Stomach (tissue), 9 donors: ENCODE data around the gene SERPINF2. TPM values are rescaled to one million over a fixed set of nuclear protein-coding genes. Genes with fewer than 3 reads are reported as not detected.
"Not testable (repeated sequence)": the region's sequence is repeated elsewhere in the genome, so short reads cannot be mapped to it uniquely, and the experiment has no call there.

Source experiments
- DNase-seq, 2 donors: peaks; one replicate each; pipeline versions ENCODE4 v3.0.0 to v3.0.0-alpha.2; 2013 to 2019
- H3K27ac ChIP-seq, 5 donors: fragments of 200-600 bp in 4 of 5; sonication (generic) in 4 of 5; one replicate each; pipeline ENCODE4 v1.5.1; 2013 to 2019; ENCODE audit warnings: mild to moderate bottlenecking in 1 of 5, moderate library complexity in 1 of 5
- H3K27me3 ChIP-seq, 3 donors: fragments of 200-600 bp; sonication (generic); one replicate each; pipeline ENCODE4 v1.5.1; 2017 to 2019; ENCODE audit warnings: mixed run types in 1 of 3
- H3K36me3 ChIP-seq, 4 donors: fragments of 200-600 bp; sonication (generic); 1 replicate in 3 of 4; 2 replicates in 1 of 4; pipeline ENCODE4 v1.5.1; 2016 to 2019
- H3K4me1 ChIP-seq, 4 donors: fragments of 200-600 bp; sonication (generic); one replicate each; pipeline ENCODE4 v1.5.1; 2016 to 2019
- H3K4me3 ChIP-seq, 4 donors: fragments of 200-600 bp; sonication (generic) in 3 of 4; one replicate each; pipeline ENCODE4 v1.5.1; 2016 to 2019; ENCODE audit warnings: mild to moderate bottlenecking in 1 of 4
- H3K9me3 ChIP-seq, 4 donors: fragments of 200-600 bp; sonication (generic); one replicate each; pipeline ENCODE4 v1.5.1; 2016 to 2019
- EP300 ChIP-seq: sonication (generic); formaldehyde crosslinking; IDR thresholded peaks from one replicate; pipeline ENCODE4 v1.6.1; 2017; ENCODE audit warnings: antibody characterized with exemption
- POLR2A ChIP-seq, 4 donors: fragments of 450-650 bp; IDR thresholded peaks; one replicate each; pipeline ENCODE4 v1.6.1; 2016; ENCODE audit warnings: antibody characterized with exemption in 4 of 4, control low read depth in 2 of 4, mild to moderate bottlenecking in 1 of 4, moderate library complexity in 1 of 4
- POLR2AphosphoS5 ChIP-seq, 3 donors: sonication (generic); formaldehyde crosslinking; IDR thresholded peaks; one replicate each; pipeline ENCODE4 v1.6.1; 2016; ENCODE audit warnings: antibody characterized with exemption in 3 of 3
- WGBS, 5 donors: extraction: QIAGEN DNeasy Blood & Tissue Kit in 3 of 5; methylation state at CpG; one replicate each; pipeline versions ENCODE4 v1.1.5 to v1.1.7; 2013 to 2018; 5-methylcytosine and 5-hydroxymethylcytosine counted together
- intact Hi-C: fragments of 100-400 bp; cut with DNase I; formaldehyde crosslinking; loops from one replicate; pipeline ENCODE4 v1.15.1; 2023; ENCODE audit warnings: low total_unique reads
- polyA plus RNA-seq, 3 donors: library from polyadenylated mRNA; stranded (reverse); fragments of 200-250 nt; gene quantifications; one replicate each; pipeline ENCODE4 v1.2.3, GENCODE V29; 2013
- total RNA-seq, 5 donors: library from RNA; depleted of rRNA; stranded (reverse); fragments of >200 nt; gene quantifications; one replicate each; pipeline versions ENCODE4 v1.1.0 to v1.2.3, GENCODE V29; 2014 to 2016
- TF ChIP-seq, protein P1 (sequence below), 7 experiments: fragments of 450-650 bp in 4 of 7; fragments of 200-600 bp in 3 of 7; sonication (generic) in 3 of 7; IDR thresholded peaks; one replicate each; pipeline ENCODE4 v1.5.1; 2016 to 2019; ENCODE audit warnings: antibody characterized with exemption in 7 of 7, control low read depth in 2 of 7, mild to moderate bottlenecking in 1 of 7
- donor health status: healthy with polysubstance abuse.
- donor health status: Bipolar disorder and iron deficiency.
- donor health status: healthy.

The SERPINF2 gene
- total and polyA plus RNA-seq, 8 donors: 0.45 to 5.2 (median 1.3) TPM

DNA sequence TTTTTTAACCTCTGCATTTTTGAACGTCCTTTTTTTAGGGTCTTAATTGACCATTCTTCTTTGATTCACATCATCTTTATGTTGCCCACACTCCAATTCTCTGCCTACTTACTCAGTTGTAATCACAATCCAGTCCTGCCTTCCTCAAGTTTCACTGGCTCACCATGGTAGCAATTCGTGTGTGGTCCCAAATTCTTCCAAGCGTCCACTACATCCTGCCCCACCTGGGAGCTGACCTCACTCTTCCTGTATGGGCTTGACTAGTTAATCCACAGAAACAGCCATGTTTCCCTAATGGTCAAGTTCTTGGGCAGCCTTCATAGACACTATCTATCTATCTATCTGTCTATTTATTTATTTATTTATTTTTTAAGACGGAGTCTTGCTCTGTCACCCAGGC is 39.6 kb upstream of the SERPINF2 start:
- H3K27ac ChIP-seq: no peak overlapping the region
- no peak for TF ChIP-seq EP300
- no peak for TF ChIP-seq POLR2AphosphoS5 (IDR thresholded peaks at IDR 0.05)
- TF ChIP-seq POLR2A (IDR thresholded peaks at IDR 0.05): no peak
- TF ChIP-seq, protein P1, sequence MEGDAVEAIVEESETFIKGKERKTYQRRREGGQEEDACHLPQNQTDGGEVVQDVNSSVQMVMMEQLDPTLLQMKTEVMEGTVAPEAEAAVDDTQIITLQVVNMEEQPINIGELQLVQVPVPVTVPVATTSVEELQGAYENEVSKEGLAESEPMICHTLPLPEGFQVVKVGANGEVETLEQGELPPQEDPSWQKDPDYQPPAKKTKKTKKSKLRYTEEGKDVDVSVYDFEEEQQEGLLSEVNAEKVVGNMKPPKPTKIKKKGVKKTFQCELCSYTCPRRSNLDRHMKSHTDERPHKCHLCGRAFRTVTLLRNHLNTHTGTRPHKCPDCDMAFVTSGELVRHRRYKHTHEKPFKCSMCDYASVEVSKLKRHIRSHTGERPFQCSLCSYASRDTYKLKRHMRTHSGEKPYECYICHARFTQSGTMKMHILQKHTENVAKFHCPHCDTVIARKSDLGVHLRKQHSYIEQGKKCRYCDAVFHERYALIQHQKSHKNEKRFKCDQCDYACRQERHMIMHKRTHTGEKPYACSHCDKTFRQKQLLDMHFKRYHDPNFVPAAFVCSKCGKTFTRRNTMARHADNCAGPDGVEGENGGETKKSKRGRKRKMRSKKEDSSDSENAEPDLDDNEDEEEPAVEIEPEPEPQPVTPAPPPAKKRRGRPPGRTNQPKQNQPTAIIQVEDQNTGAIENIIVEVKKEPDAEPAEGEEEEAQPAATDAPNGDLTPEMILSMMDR (IDR thresholded peaks at IDR 0.05): no peak
- H3K27me3 ChIP-seq: no peaks in the 10 kb centered on the region
- WGBS, 5 donors: 52 to 62% (median 58%) methylated on average over 4 of the region's 4 CpGs
- H3K36me3 ChIP-seq: peaks cover 0 to 9% (median 4%) of the 10 kb centered on the region in 4 donors
- no peaks in the 10 kb centered on the region for H3K4me1 ChIP-seq
- intact Hi-C loops: no loop called here
- no peak overlapping the region for H3K4me3 ChIP-seq
- no peak for DNase-seq
- no peaks in the 10 kb centered on the region for H3K9me3 ChIP-seq

DNA sequence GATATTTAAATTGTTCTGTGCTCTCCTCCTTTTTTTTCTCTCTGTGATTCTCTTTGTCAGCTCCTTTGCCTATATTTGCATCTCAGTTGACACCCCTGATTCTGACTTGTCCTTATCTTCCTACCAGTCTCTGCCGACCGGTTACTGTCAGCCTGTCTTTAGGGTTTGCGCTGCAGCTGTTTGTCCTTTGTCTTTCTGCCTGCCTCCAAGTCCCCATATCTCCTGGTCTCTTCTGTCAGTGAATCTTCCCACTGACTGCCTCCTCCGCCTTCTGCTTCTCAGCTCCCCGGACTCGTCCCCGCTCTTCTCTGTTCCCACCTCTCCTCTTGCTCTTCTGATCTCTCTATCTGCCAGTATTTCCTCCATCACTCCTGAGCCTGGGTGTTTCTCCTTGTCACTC is 37.7 kb upstream of the SERPINF2 start:
- H3K27me3 ChIP-seq: no peaks in the 10 kb centered on the region
- intact Hi-C loops: no loop called here
- no peak overlapping the region for H3K4me3 ChIP-seq
- H3K9me3 ChIP-seq: no peaks in the 10 kb centered on the region
- TF ChIP-seq POLR2AphosphoS5 (IDR thresholded peaks at IDR 0.05) (no peak), EP300 (no peak), POLR2A (IDR thresholded peaks at IDR 0.05) (no peak)
- TF ChIP-seq, protein P1 (IDR thresholded peaks at IDR 0.05): no peak
- H3K4me1 ChIP-seq: peaks cover 5 to 16% (median 8%) of the 10 kb centered on the region in 4 donors
- no peak for DNase-seq
- no peak overlapping the region for H3K27ac ChIP-seq
- WGBS, 5 donors: 77 to 86% (median 79%) methylated on average over 7 of the region's 7 CpGs
- H3K36me3 ChIP-seq: peaks cover 0 to 9% (median 4%) of the 10 kb centered on the region in 4 donors

DNA sequence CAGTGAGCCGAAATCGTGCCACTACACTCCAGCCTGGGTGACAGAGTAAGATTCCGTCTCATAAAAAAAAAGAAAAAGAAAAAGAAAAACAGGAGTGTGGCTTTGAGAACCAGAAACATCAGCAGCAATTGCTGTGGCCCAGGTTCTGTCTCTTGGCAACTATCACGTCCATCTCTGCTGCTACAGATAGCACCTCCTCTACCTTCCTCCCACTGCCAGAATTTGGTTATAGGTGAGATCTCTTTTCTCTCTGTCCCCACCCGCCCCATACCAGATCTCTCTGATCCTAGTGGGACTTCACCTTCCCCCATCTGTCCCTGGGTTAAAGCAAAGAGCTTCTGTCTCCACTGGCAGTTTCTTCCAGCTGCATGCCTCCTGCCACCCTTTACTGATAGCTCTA is 35.6 kb upstream of the SERPINF2 start:
- H3K4me3 ChIP-seq: no peak overlapping the region
- intact Hi-C loops: no loop called here
- no peaks in the 10 kb centered on the region for H3K9me3 ChIP-seq
- TF ChIP-seq, protein P1 (IDR thresholded peaks at IDR 0.05): no peak
- TF ChIP-seq POLR2A (IDR thresholded peaks at IDR 0.05): no peak
- no peak for TF ChIP-seq POLR2AphosphoS5 (IDR thresholded peaks at IDR 0.05)
- TF ChIP-seq EP300: no peak
- DNase-seq: peak in 1 of 2 donors; percentile 21
- H3K36me3 ChIP-seq: peaks cover under 1 to 16% (median 8%) of the 10 kb centered on the region in 4 donors
- H3K27ac ChIP-seq: no peak overlapping the region
- peaks cover 14 to 37% (median 20%) of the 10 kb centered on the region in 4 donors for H3K4me1 ChIP-seq
- 82 to 94% (median 85%) methylated on average over 5 of the region's 5 CpGs for WGBS, 5 donors
- H3K27me3 ChIP-seq: no peaks in the 10 kb centered on the region

DNA sequence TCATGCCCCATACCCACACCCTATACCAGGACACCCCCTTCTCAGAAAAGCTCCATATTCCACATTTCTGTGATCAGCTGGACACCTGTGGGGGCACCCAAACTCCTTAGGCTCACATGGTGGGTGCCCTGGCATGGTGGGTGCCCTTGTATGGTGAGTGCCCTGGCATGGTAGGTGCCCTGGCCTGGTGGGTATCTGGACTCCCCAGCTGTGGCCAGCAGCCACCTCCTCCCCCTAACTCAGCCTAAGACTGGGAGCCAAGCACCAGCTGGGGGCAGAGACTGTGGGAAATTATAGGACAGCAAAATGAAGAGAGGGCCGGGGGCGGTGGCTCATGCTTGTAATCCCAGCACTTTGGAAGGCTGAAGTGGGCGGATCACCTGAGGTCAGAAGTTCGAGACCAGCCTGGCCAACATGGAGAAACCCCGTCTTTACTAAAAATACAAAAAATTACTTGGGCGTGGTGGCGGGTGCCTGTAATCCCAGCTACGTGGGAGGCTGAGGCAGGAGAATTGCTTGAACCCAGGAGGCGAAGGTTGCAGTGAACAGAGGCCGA is 33.8 kb upstream of the SERPINF2 start:
- H3K9me3 ChIP-seq, H3K27me3 ChIP-seq, H3K4me3 ChIP-seq, intact Hi-C loops: not testable (repeated sequence)
- peaks cover 18 to 34% (median 25%) of the 10 kb centered on the region in 4 donors for H3K36me3 ChIP-seq
- WGBS, 5 donors: 85 to 96% (median 94%) methylated on average over 10 of the region's 10 CpGs
- peaks cover 32 to 55% (median 37%) of the 10 kb centered on the region in 4 donors for H3K4me1 ChIP-seq
- peak in 1 of 2 donors; percentile 5 for DNase-seq
- H3K27ac ChIP-seq: peak overlapping the region in 1 of 5 donors; percentile 89

DNA sequence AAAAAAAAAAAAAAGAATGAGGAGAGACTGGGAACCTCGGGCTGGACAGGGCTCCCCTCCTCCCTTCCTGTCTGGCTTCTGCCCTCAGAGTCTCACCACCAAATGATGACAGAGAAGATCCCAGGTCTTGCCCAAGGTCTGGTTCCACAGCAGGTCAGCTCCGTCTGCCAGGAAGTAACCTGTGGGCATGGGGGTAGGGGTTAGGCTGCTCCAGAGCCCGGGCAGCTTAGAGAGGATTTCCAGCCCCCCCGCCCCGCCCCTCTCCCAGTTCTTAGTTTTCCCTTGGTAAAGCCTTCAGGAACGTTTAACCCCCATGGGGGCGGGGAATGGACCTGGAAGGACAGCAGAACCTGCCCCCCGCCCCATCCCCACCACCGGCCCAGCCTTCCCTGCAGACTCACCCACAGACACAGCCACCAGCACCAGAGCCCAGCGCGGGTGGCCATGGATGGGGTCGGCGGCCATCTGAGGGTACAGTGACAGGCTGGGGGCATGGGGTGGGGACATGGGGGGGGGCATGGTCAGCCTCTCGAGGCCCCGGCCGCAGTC is 33.2 kb upstream of the SERPINF2 start:
- TF ChIP-seq POLR2AphosphoS5 (IDR thresholded peaks at IDR 0.05): no peak
- no peak for TF ChIP-seq POLR2A (IDR thresholded peaks at IDR 0.05)
- TF ChIP-seq, protein P1 (IDR thresholded peaks at IDR 0.05): no peak
- no peak for TF ChIP-seq EP300
- Histone ChIP-seq H3K4me3 (peak overlapping the region; percentile 59 to 80 (median 72)), H3K36me3 (peaks cover 18 to 38% (median 30%) of the 10 kb centered on the region in 4 donors), H3K9me3 (no peaks in the 10 kb centered on the region), H3K27me3 (no peaks in the 10 kb centered on the region), H3K27ac (peak overlapping the region; percentile 83 to 91 (median 86)), H3K4me1 (peaks cover 37 to 61% (median 43%) of the 10 kb centered on the region in 4 donors)
- 8 to 18% (median 8%) methylated on average over 9 to 16 of the region's 16 CpGs for WGBS, 5 donors
- DNase-seq: peak in 1 of 2 donors; percentile 48
- intact Hi-C loops: no loop called here
